HL-60 (cell line): Measurements from ENCODE around the gene AFTPH.
A peak's percentile ranks its signal among the peaks of the same experiment; 100 is the strongest.

Experiments
- DNase-seq, 2 experiments: peaks; one replicate each; pipeline ENCODE4 v3.0.0-alpha.2; 2010 to 2020; ENCODE audit warnings: low read depth in 1 of 2, low spot score in 1 of 2
- H3K27ac ChIP-seq: fragments of 250-450 bp; sonication (Bioruptor Pico); replicated peaks from 2 replicates; pipeline ENCODE4 v1.5.1; 2020; ENCODE audit warnings: mild to moderate bottlenecking, moderate library complexity
- H3K27me3 ChIP-seq: fragments of 250-450 bp; sonication (Bioruptor Pico); 2 replicates; pipeline ENCODE4 v1.5.1; 2021; ENCODE audit warnings: mild to moderate bottlenecking, moderate library complexity; ENCODE audit not compliant: insufficient read depth, poor library complexity, severe bottlenecking
- H3K4me3 ChIP-seq: replicated peaks from 2 replicates; pipeline ENCODE4 v1.5.1; 2011; ENCODE audit warnings: mild to moderate bottlenecking, control low read depth, low read length; ENCODE audit not compliant: insufficient read depth
- CTCF ChIP-seq: IDR thresholded peaks from one replicate; pipeline ENCODE4 v1.5.1; 2011; ENCODE audit warnings: low read length, control low read depth, inconsistent platforms; ENCODE audit not compliant: insufficient read depth
- GABPA ChIP-seq: IDR thresholded peaks from 2 replicates; pipeline ENCODE4 v1.6.1; 2012; ENCODE audit warnings: low read depth
- POLR2AphosphoS5 ChIP-seq: IDR thresholded peaks from 2 replicates; pipeline ENCODE4 v1.6.1; 2012; ENCODE audit warnings: low read depth
- SPI1 ChIP-seq: IDR thresholded peaks from 2 replicates; pipeline ENCODE4 v1.6.1; 2012; ENCODE audit warnings: low read depth, mild to moderate bottlenecking, borderline replicate concordance
- TF ChIP-seq, protein P1 (sequence below): IDR thresholded peaks from 2 replicates; pipeline ENCODE4 v1.6.1; 2012; ENCODE audit warnings: low read depth; ENCODE audit not compliant: insufficient replicate concordance

AFTPH gene

DNA sequence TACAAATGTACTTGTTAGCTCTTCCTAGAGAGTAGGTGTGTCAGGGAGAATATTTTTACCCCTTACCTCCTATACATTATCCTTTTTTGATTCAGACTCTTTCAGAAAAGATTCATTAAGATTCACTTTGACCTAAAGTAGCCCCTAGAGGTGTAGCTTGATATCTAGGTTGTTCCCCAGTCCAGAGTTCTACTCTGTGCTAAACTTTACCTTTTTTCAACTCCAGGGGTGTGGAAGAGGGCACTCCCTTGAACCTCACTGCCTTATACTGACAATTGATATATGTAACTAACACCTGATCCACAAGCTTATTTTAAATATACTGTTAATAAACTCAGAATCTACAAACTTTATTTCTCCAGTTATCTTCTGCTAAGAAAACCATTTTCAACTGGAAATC is 30.0 kb downstream of the AFTPH start:
- Histone ChIP-seq H3K4me3 (no peak overlapping the region), H3K27ac (no peak overlapping the region), H3K27me3 (no peaks in the 10 kb centered on the region)
- TF ChIP-seq POLR2AphosphoS5 = no peak
- no peak for DNase-seq

- Histone ChIP-seq H3K27ac (no peak overlapping the region), H3K4me3 (no peak overlapping the region), H3K27me3 (no peaks in the 10 kb centered on the region)
- DNase-seq = no peak
- TF ChIP-seq CTCF (no peak), SPI1 (no peak), POLR2AphosphoS5 (no peak), GABPA (no peak)
- TF ChIP-seq, protein P1, sequence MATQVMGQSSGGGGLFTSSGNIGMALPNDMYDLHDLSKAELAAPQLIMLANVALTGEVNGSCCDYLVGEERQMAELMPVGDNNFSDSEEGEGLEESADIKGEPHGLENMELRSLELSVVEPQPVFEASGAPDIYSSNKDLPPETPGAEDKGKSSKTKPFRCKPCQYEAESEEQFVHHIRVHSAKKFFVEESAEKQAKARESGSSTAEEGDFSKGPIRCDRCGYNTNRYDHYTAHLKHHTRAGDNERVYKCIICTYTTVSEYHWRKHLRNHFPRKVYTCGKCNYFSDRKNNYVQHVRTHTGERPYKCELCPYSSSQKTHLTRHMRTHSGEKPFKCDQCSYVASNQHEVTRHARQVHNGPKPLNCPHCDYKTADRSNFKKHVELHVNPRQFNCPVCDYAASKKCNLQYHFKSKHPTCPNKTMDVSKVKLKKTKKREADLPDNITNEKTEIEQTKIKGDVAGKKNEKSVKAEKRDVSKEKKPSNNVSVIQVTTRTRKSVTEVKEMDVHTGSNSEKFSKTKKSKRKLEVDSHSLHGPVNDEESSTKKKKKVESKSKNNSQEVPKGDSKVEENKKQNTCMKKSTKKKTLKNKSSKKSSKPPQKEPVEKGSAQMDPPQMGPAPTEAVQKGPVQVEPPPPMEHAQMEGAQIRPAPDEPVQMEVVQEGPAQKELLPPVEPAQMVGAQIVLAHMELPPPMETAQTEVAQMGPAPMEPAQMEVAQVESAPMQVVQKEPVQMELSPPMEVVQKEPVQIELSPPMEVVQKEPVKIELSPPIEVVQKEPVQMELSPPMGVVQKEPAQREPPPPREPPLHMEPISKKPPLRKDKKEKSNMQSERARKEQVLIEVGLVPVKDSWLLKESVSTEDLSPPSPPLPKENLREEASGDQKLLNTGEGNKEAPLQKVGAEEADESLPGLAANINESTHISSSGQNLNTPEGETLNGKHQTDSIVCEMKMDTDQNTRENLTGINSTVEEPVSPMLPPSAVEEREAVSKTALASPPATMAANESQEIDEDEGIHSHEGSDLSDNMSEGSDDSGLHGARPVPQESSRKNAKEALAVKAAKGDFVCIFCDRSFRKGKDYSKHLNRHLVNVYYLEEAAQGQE = no peak
Measured at GRCh38 chr2:64558445-64559081, 34.4 kb downstream of the AFTPH start.

GRCh38 chr2:64562148-64562784 is 38.1 kb downstream of the AFTPH start:
- Histone ChIP-seq H3K27ac (no peak overlapping the region), H3K4me3 (no peak overlapping the region), H3K27me3 (no peaks in the 10 kb centered on the region)
- DNase-seq = peak in 1 of 2 experiments; percentile 3
- no peak for TF ChIP-seq GABPA
- TF ChIP-seq CTCF = no peak
- no peak for TF ChIP-seq SPI1
- TF ChIP-seq POLR2AphosphoS5 = no peak
- TF ChIP-seq, protein P1 = no peak

- Histone ChIP-seq H3K27me3 (no peaks in the 10 kb centered on the region), H3K4me3 (no peak overlapping the region), H3K27ac (no peak overlapping the region)
- no peak for DNase-seq
- TF ChIP-seq SPI1 (no peak), GABPA (no peak), POLR2AphosphoS5 (no peak), CTCF (no peak)
- TF ChIP-seq, protein P1 = no peak
Measured at GRCh38 chr2:64563436-64563938, 39.4 kb downstream of the AFTPH start.
